ENCODE measurements around the gene OR51A7.
"Not testable (repeated sequence)": the region's sequence is repeated elsewhere in the genome, so short reads cannot be mapped to it uniquely, and the experiment has no call there.

The OR51A7 gene

GRCh38 chr11:4903484-4903883 is at the start of gene OR51A7:
TSS of gene OR51A7 (plus strand) at chr11:4903783. CDS start at chr11:4907370, 3,587 bp downstream.
- no peak for DNase-seq (ENCODE audit: low read depth)

- DNase-seq (ENCODE audit: low read depth) = not testable (repeated sequence)
Measured at GRCh38 chr11:4854286-4854685, 49.3 kb upstream of the OR51A7 start.

GRCh38 chr11:4862447-4863236 is 40.9 kb upstream of the OR51A7 start:
- no peak for DNase-seq (ENCODE audit: low read depth)

- DNase-seq (ENCODE audit: low read depth) = no peak
Measured at GRCh38 chr11:4863876-4864275, 39.7 kb upstream of the OR51A7 start.

GRCh38 chr11:4865855-4866254 is 37.7 kb upstream of the OR51A7 start:
- DNase-seq (ENCODE audit: low read depth) = no peak

GRCh38 chr11:4881188-4881587 is 22.4 kb upstream of the OR51A7 start:
- no peak for DNase-seq (ENCODE audit: low read depth)

GRCh38 chr11:4881860-4882500 is 21.6 kb upstream of the OR51A7 start, which contains the start of gene OR51T1:
TSS of gene OR51T1 (plus strand) at chr11:4881900. CDS start at chr11:4881900, 0 bp downstream.
- peak; percentile 32 for DNase-seq (ENCODE audit: low read depth)

- no peak for DNase-seq (ENCODE audit: low read depth)
Measured at GRCh38 chr11:4882543-4882942, 21.0 kb upstream of the OR51A7 start.

- DNase-seq (ENCODE audit: low read depth) = no peak
Measured at GRCh38 chr11:4884361-4884760, 19.2 kb upstream of the OR51A7 start.

- no peak for DNase-seq (ENCODE audit: low read depth)
Measured at GRCh38 chr11:4886186-4886585, 17.4 kb upstream of the OR51A7 start.

GRCh38 chr11:4887591-4887990 is 16.0 kb upstream of the OR51A7 start:
- no peak for DNase-seq (ENCODE audit: low read depth)

GRCh38 chr11:4890279-4890678 is 13.3 kb upstream of the OR51A7 start:
- DNase-seq (ENCODE audit: low read depth) = no peak

GRCh38 chr11:4891996-4892640 is 11.5 kb upstream of the OR51A7 start:
- peak; percentile 60 for DNase-seq (ENCODE audit: low read depth)

- DNase-seq (ENCODE audit: low read depth) = no peak
Measured at GRCh38 chr11:4916581-4916980, 13.0 kb downstream of the OR51A7 start.

GRCh38 chr11:4919250-4919649 is 15.7 kb downstream of the OR51A7 start, which contains the start of gene OR51G2:
TSS of gene OR51G2 (minus strand) at chr11:4919350. CDS start at chr11:4915663, 3,687 bp downstream.
- DNase-seq (ENCODE audit: low read depth) = no peak

- DNase-seq (ENCODE audit: low read depth) = no peak
Measured at GRCh38 chr11:4921796-4922195, 18.2 kb downstream of the OR51A7 start.

GRCh38 chr11:4922304-4922703 is 18.7 kb downstream of the OR51A7 start:
- no peak for DNase-seq (ENCODE audit: low read depth)

- no peak for DNase-seq (ENCODE audit: low read depth)
Measured at GRCh38 chr11:4924239-4924638, 20.7 kb downstream of the OR51A7 start, which contains the start of gene OR51G1. TSS of gene OR51G1 (minus strand) at chr11:4924339. CDS start at chr11:4924339, 0 bp downstream.

GRCh38 chr11:4926608-4927007 is 23.0 kb downstream of the OR51A7 start:
- no peak for DNase-seq (ENCODE audit: low read depth)

GRCh38 chr11:4932751-4933150 is 29.2 kb downstream of the OR51A7 start:
- DNase-seq (ENCODE audit: low read depth) = no peak

- DNase-seq (ENCODE audit: low read depth) = no peak
Measured at GRCh38 chr11:4936745-4937144, 33.2 kb downstream of the OR51A7 start.

GRCh38 chr11:4947505-4947904 is 43.9 kb downstream of the OR51A7 start, which contains the start of gene OR51A4:
TSS of gene OR51A4 (minus strand) at chr11:4947605. CDS start at chr11:4947100, 505 bp downstream.
- DNase-seq (ENCODE audit: low read depth) = no peak

- not testable (repeated sequence) for DNase-seq (ENCODE audit: low read depth)
Measured at GRCh38 chr11:4955613-4956012, 52.0 kb downstream of the OR51A7 start, which contains the start of gene OR51A2. TSS of gene OR51A2 (minus strand) at chr11:4955713. CDS start at chr11:4955713, 0 bp downstream.

All from non-pigmented ciliary epithelial cell (primary cell).